HG02943 (cell line): ENCODE results near the gene RPL11.
"Not testable (repeated sequence)": the region's sequence is repeated elsewhere in the genome, so short reads cannot be mapped to it uniquely, and the experiment has no call there.

Source experiments
- ATAC-seq: cut with Tn5 transposase; IDR thresholded peaks from one replicate; pipeline ENCODE4 v1.9.1; 2021; ENCODE audit warnings: mild to moderate bottlenecking, low read depth, moderate library complexity; ENCODE audit not compliant: unreplicated experiment

RPL11 gene

DNA sequence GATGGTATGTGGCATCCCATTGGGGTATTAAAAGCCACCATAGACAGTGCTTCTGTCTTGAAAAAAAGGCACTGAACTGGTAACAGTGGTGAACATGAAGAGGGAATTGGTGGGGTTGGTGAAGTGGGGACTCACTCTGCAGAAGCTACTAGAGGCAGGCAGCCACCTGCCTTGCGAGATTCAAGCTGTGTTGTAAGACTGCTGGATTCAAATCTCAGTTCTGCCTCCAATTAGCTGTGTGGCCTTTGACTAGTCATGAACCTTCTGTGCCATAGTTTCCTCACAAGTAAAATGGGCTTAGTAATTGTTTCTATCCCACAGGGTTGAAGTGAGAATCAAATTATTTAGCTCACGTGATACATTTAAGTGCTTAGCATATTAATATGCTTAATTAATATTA is 35.1 kb downstream of the RPL11 start:
- ATAC-seq: no peak

GRCh38 chr1:23727362-23727811 is 35.8 kb downstream of the RPL11 start:
- no peak for ATAC-seq

GRCh38 chr1:23732363-23733224 is 41.0 kb downstream of the RPL11 start:
- ATAC-seq: no peak

- not testable (repeated sequence) for ATAC-seq
These were observed 41.7 kb downstream of the RPL11 start for GRCh38 chr1:23733281-23733680.

- no peak for ATAC-seq
These were observed 45.0 kb downstream of the RPL11 start for GRCh38 chr1:23736437-23737134.

GRCh38 chr1:23741609-23742008 is 50.0 kb downstream of the RPL11 start:
- ATAC-seq: no peak

GRCh38 chr1:23742670-23743286 is 51.2 kb downstream of the RPL11 start:
- peak; percentile 15 for ATAC-seq

DNA sequence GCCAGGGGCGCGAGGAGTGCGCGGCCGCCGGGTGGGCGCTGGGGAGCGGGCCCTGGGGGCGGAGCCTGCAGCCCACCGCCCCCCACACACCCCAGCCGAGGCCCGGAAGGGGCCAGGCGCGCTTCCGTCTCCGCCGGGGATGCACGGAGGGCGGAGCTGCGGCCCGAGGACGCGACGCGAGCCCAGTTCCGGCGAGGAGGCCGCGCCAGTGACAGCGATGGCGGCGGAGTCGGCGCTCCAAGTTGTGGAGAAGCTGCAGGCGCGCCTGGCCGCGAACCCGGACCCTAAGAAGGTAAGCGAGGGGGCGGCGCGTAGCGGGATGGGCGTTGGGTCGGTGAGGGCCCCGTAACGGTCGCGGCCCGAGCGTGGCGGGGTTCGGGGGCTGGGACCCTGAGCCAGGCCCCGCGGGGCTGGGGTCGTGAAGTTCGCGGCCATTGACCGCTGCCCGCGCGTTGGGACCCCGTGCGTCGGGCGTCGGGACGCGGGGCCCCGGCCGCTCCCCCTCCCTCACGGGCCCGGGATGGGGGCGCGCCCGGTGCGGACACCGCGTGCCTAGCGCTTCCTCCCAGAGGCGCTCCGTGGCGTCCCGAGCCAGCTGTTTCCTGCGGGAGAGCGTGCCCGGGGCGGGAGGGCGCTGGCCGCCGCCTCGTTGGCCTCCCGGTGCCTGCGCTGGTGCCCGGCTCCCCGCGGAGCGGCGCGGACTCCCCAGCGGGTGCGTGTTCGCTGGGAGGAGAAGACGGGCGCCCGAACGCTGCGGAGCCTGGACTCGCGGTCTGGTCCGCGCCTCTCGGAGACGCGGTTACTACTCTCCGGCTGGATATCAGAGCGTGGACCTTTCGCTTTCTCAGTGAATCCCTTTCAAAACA is 51.9 kb downstream of the RPL11 start, which contains the start of gene ELOA:
ELOA (plus strand) TSS at position 185 of the 866 bp plus-strand sequence; CDS start at position 218, 33 bp downstream.
- peak; percentile 52 for ATAC-seq

DNA sequence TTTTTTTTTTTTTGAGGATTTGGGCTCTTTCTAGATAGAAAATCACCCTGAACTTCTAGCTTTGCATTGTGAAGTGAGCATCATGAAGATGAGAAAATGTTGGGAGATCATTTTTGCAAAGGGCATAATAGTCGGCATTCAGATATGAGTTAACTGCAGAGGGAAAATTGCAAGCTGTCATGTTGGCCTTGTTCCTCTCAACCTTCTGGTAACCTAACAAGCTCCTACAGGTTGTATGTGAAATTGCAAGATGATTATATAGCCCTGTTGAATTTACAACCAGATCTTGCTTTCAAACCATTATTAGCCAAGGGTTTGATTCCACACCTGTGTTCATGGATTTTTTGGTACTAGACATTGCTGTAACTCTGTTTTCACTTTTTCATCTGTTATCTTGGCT is 53.9 kb downstream of the RPL11 start:
- no peak for ATAC-seq
